ENCODE results near the gene HDAC9. TPM values are rescaled to one million over a fixed set of nuclear protein-coding genes. Genes with fewer than 3 reads are reported as not detected.

The HDAC9 gene
- total RNA-seq, 2 experiments from 2014 or later, result 0.22 to 0.33 TPM

- ChIA-PET POLR2A (interaction anchor here (0.6 kb wide), 1 partner anchor 117 kb away, joined by 9 read pairs; no protein-coding TSS in a partner anchor), CTCF (no interaction called here)
- no peaks in the 10 kb centered on the region for H3K27me3 Mint-ChIP-seq
- no peak overlapping the region for H3K27ac Mint-ChIP-seq
- H3K4me1 Mint-ChIP-seq, result no peaks in the 10 kb centered on the region
- H3K36me3 Mint-ChIP-seq (ENCODE audit: low read depth), result no peaks in the 10 kb centered on the region
- DNase-seq, result no peak
- H3K9me3 Mint-ChIP-seq, result no peaks in the 10 kb centered on the region
- H3K4me3 Mint-ChIP-seq, result no peak overlapping the region
Observed at GRCh38 chr7:18693816-18694215, 198.3 kb downstream of the HDAC9 start.

- CTCF ChIA-PET, result no interaction called here
- H3K27ac Mint-ChIP-seq, result no peak overlapping the region
- no peaks in the 10 kb centered on the region for H3K27me3 Mint-ChIP-seq
- H3K4me1 Mint-ChIP-seq, result no peaks in the 10 kb centered on the region
- DNase-seq, result no peak
- no peaks in the 10 kb centered on the region for H3K9me3 Mint-ChIP-seq
- POLR2A ChIA-PET, result no interaction called here
- no peak overlapping the region for H3K4me3 Mint-ChIP-seq
- no peaks in the 10 kb centered on the region for H3K36me3 Mint-ChIP-seq (ENCODE audit: low read depth)
Observed at GRCh38 chr7:18694484-18694883, 198.9 kb downstream of the HDAC9 start.

GRCh38 chr7:18694911-18695310 is 199.4 kb downstream of the HDAC9 start:
- Mint-ChIP-seq H3K4me3 (no peak overlapping the region), H3K9me3 (no peaks in the 10 kb centered on the region), H3K4me1 (no peaks in the 10 kb centered on the region), H3K27ac (no peak overlapping the region), H3K27me3 (no peaks in the 10 kb centered on the region), H3K36me3 (ENCODE audit: low read depth) (no peaks in the 10 kb centered on the region)
- no peak for DNase-seq
- CTCF ChIA-PET, result no interaction called here
- POLR2A ChIA-PET, result no interaction called here

- DNase-seq, result no peak
- Mint-ChIP-seq H3K4me3 (no peak overlapping the region), H3K36me3 (ENCODE audit: low read depth) (no peaks in the 10 kb centered on the region), H3K27ac (no peak overlapping the region), H3K9me3 (no peaks in the 10 kb centered on the region), H3K4me1 (no peaks in the 10 kb centered on the region), H3K27me3 (no peaks in the 10 kb centered on the region)
- ChIA-PET CTCF (no interaction called here), POLR2A (interaction anchor here (0.7 kb wide), 1 partner anchor 867 kb away, joined by 4 read pairs; no protein-coding TSS in a partner anchor)
Observed at GRCh38 chr7:18698258-18698734, 202.7 kb downstream of the HDAC9 start.

- ChIA-PET CTCF (no interaction called here), POLR2A (no interaction called here)
- H3K4me1 Mint-ChIP-seq, result no peaks in the 10 kb centered on the region
- no peaks in the 10 kb centered on the region for H3K27me3 Mint-ChIP-seq
- no peak for DNase-seq
- no peaks in the 10 kb centered on the region for H3K36me3 Mint-ChIP-seq (ENCODE audit: low read depth)
- H3K9me3 Mint-ChIP-seq, result no peaks in the 10 kb centered on the region
- no peak overlapping the region for H3K27ac Mint-ChIP-seq
- H3K4me3 Mint-ChIP-seq, result no peak overlapping the region
Observed at GRCh38 chr7:18700147-18700546, 204.6 kb downstream of the HDAC9 start.

GRCh38 chr7:18702071-18702829 is 206.7 kb downstream of the HDAC9 start:
- no peaks in the 10 kb centered on the region for H3K9me3 Mint-ChIP-seq
- POLR2A ChIA-PET, result no interaction called here

GRCh38 chr7:18703685-18704084 is 208.1 kb downstream of the HDAC9 start:
- ChIA-PET CTCF (no interaction called here), POLR2A (no interaction called here)
- Mint-ChIP-seq H3K27ac (no peak overlapping the region), H3K9me3 (no peaks in the 10 kb centered on the region), H3K27me3 (no peaks in the 10 kb centered on the region), H3K36me3 (ENCODE audit: low read depth) (no peaks in the 10 kb centered on the region), H3K4me3 (no peak overlapping the region), H3K4me1 (no peaks in the 10 kb centered on the region)
- no peak for DNase-seq

More at GRCh38 chr7:18702071-18702829, 206.7 kb downstream of the HDAC9 start:
- Mint-ChIP-seq H3K36me3 (ENCODE audit: low read depth) (no peaks in the 10 kb centered on the region), H3K27ac (no peak overlapping the region), H3K4me1 (no peaks in the 10 kb centered on the region), H3K4me3 (no peak overlapping the region), H3K27me3 (no peaks in the 10 kb centered on the region)
- CTCF ChIA-PET, result no interaction called here
- no peak for DNase-seq

- DNase-seq, result no peak
- ChIA-PET POLR2A (no interaction called here), CTCF (interaction anchor here (0.5 kb wide), 1 partner anchor 170 kb away, joined by 3 read pairs; no protein-coding TSS in a partner anchor)
- Mint-ChIP-seq H3K36me3 (ENCODE audit: low read depth) (no peaks in the 10 kb centered on the region), H3K4me3 (no peak overlapping the region), H3K4me1 (no peaks in the 10 kb centered on the region), H3K27ac (no peak overlapping the region), H3K9me3 (no peaks in the 10 kb centered on the region), H3K27me3 (no peaks in the 10 kb centered on the region)
Observed at GRCh38 chr7:18706670-18707069, 211.1 kb downstream of the HDAC9 start.

- ChIA-PET CTCF (no interaction called here), POLR2A (no interaction called here)
- no peak for DNase-seq
- Mint-ChIP-seq H3K4me1 (no peaks in the 10 kb centered on the region), H3K27ac (no peak overlapping the region), H3K4me3 (no peak overlapping the region), H3K9me3 (no peaks in the 10 kb centered on the region), H3K36me3 (ENCODE audit: low read depth) (no peaks in the 10 kb centered on the region), H3K27me3 (no peaks in the 10 kb centered on the region)
Observed at GRCh38 chr7:18708204-18708603, 212.7 kb downstream of the HDAC9 start.

- Mint-ChIP-seq H3K27ac (no peak overlapping the region), H3K9me3 (no peaks in the 10 kb centered on the region), H3K4me1 (no peaks in the 10 kb centered on the region), H3K27me3 (no peaks in the 10 kb centered on the region), H3K36me3 (ENCODE audit: low read depth) (no peaks in the 10 kb centered on the region), H3K4me3 (no peak overlapping the region)
- CTCF ChIA-PET, result no interaction called here
- POLR2A ChIA-PET, result no interaction called here
- no peak for DNase-seq
Observed at GRCh38 chr7:18715988-18716387, 220.4 kb downstream of the HDAC9 start.

- Mint-ChIP-seq H3K36me3 (ENCODE audit: low read depth) (no peaks in the 10 kb centered on the region), H3K27me3 (no peaks in the 10 kb centered on the region), H3K4me3 (no peak overlapping the region), H3K9me3 (no peaks in the 10 kb centered on the region), H3K4me1 (no peaks in the 10 kb centered on the region), H3K27ac (no peak overlapping the region)
- POLR2A ChIA-PET, result no interaction called here
- DNase-seq, result no peak
- CTCF ChIA-PET, result no interaction called here
Observed at GRCh38 chr7:18721429-18721828, 225.9 kb downstream of the HDAC9 start.

- ChIA-PET CTCF (no interaction called here), POLR2A (no interaction called here)
- no peaks in the 10 kb centered on the region for H3K27me3 Mint-ChIP-seq
- no peak for DNase-seq
- H3K36me3 Mint-ChIP-seq (ENCODE audit: low read depth), result no peaks in the 10 kb centered on the region
- H3K27ac Mint-ChIP-seq, result no peak overlapping the region
- no peak overlapping the region for H3K4me3 Mint-ChIP-seq
- H3K9me3 Mint-ChIP-seq, result no peaks in the 10 kb centered on the region
- H3K4me1 Mint-ChIP-seq, result no peaks in the 10 kb centered on the region
Observed at GRCh38 chr7:18724318-18724717, 228.8 kb downstream of the HDAC9 start.

GRCh38 chr7:18727115-18727870 is 231.7 kb downstream of the HDAC9 start:
- Mint-ChIP-seq H3K36me3 (ENCODE audit: low read depth) (no peaks in the 10 kb centered on the region), H3K9me3 (no peaks in the 10 kb centered on the region), H3K4me1 (no peaks in the 10 kb centered on the region), H3K4me3 (no peak overlapping the region), H3K27me3 (no peaks in the 10 kb centered on the region), H3K27ac (no peak overlapping the region)
- ChIA-PET CTCF (no interaction called here), POLR2A (no interaction called here)
- DNase-seq, result no peak
